GM21576 (cell line): Measurements from ENCODE around the gene WDR45.

Experiments used
- ATAC-seq: cut with Tn5 transposase; IDR thresholded peaks from one replicate; pipeline ENCODE4 v1.9.1; 2021; ENCODE audit warnings: mild to moderate bottlenecking, moderate library complexity; ENCODE audit not compliant: unreplicated experiment

Gene WDR45

GRCh38 chrX:49053223-49054072 is 26.2 kb downstream of the WDR45 start:
- ATAC-seq = peak; percentile 47

GRCh38 chrX:49043987-49044281 is 35.8 kb downstream of the WDR45 start:
- no peak for ATAC-seq

GRCh38 chrX:49043220-49043986 is 36.3 kb downstream of the WDR45 start, which contains the start of gene TFE3:
TSS of gene TFE3 (minus strand) at chrX:49043357. CDS start at chrX:49043226, 131 bp downstream.
- ATAC-seq = peak; percentile 86

- no peak for ATAC-seq
Observed at GRCh38 chrX:49042581-49043219, 37.0 kb downstream of the WDR45 start.

- ATAC-seq = no peak
Observed at GRCh38 chrX:49041744-49042580, 37.7 kb downstream of the WDR45 start.

GRCh38 chrX:49040376-49040955 is 39.2 kb downstream of the WDR45 start:
- no peak for ATAC-seq

GRCh38 chrX:49039598-49040375 is 39.9 kb downstream of the WDR45 start:
- no peak for ATAC-seq

GRCh38 chrX:49037883-49038475 is 41.7 kb downstream of the WDR45 start:
- no peak for ATAC-seq

- ATAC-seq = no peak
Observed at GRCh38 chrX:49030283-49030682, 49.4 kb downstream of the WDR45 start.

- no peak for ATAC-seq
Observed at GRCh38 chrX:49029876-49030275, 49.8 kb downstream of the WDR45 start.
